ENCODE results near the gene MBP.

Gene MBP

DNA sequence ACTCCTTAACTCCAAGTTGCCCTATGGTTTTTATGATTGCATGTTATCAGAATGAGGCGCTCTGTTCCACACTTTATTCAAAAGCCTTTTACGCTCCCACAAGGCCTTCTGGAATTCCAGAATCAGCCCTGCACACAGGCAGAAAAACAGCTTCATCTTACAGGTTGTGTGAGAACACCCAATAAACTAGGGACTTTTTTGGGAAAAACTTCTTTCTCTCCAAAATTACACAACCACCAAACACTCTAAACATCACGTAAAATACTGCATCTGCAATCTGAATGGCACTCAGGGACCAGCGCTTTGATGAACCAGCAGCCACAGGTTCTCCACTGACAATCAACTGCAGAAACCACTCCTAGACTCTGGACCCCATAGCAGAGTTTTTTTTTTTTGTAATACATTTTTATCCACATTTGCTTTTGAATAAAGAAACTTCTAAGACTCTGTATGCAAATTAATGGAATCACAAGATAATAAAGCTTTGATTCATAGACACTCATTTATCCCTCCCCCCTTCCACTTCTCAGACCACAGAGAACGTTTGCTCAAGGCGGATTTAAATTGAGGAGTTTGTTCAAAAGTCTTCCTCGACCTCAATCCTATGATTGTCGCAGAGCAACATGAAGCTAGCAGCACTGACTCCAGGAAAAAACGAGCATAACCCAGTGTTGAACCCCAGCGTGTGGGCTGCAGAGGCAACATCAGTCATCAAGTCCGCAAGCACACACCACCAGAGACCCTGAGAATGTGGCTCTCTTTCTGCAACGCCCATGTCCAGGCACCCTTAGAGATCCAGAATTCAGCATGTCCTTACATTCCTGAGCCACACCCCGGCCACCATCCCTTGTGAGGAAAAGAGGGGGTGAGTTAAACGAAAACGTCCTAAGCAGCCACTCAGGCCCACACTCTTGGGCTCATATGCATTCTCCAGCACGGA lies 116.5 kb downstream of the MBP start:
- Mint-ChIP-seq H3K36me3 (ENCODE audit: low read depth) (peaks cover 5% of the 10 kb centered on the region), H3K4me1 (peaks cover 6% of the 10 kb centered on the region), H3K4me3 (no peak overlapping the region), H3K9me3 (no peaks in the 10 kb centered on the region), H3K27me3 (ENCODE audit: low read depth) (peaks cover 10% of the 10 kb centered on the region), H3K27ac (no peak overlapping the region)
- TF ChIP-seq CTCF (IDR thresholded peaks at IDR 0.05; ENCODE audit: unreplicated experiment in 3 of 3), result no peak

DNA sequence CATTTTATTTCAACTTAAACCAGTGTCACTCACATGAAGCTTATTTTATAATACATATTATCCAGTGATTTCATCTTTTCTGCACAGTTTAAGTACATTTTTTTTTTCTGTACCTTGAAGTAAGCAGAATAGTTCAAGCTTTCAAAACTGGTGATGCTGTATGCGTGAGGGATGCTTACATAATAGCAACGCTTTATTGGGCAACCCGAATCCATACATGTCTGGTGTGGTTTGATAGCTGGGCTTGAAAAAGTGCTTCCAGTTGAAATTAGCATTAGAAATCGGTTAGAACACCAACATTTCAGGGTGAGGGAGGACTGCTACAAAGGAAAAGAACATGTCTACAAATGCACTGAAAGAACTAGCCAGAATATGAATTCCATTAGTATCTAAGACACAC lies 117.4 kb downstream of the MBP start:
- Mint-ChIP-seq H3K36me3 (ENCODE audit: low read depth) (peaks cover 5% of the 10 kb centered on the region), H3K4me1 (peaks cover 6% of the 10 kb centered on the region), H3K4me3 (no peak overlapping the region), H3K9me3 (no peaks in the 10 kb centered on the region), H3K27ac (no peak overlapping the region), H3K27me3 (ENCODE audit: low read depth) (peaks cover 10% of the 10 kb centered on the region)
- no peak for TF ChIP-seq CTCF (IDR thresholded peaks at IDR 0.05; ENCODE audit: unreplicated experiment in 3 of 3)

GRCh38 chr18:77014538-77014937 lies 118.0 kb downstream of the MBP start:
- TF ChIP-seq CTCF (IDR thresholded peaks at IDR 0.05; ENCODE audit: unreplicated experiment in 3 of 3), result no peak
- Mint-ChIP-seq H3K4me1 (peaks cover 6% of the 10 kb centered on the region), H3K9me3 (no peaks in the 10 kb centered on the region), H3K4me3 (no peak overlapping the region), H3K36me3 (ENCODE audit: low read depth) (peaks cover 5% of the 10 kb centered on the region), H3K27me3 (ENCODE audit: low read depth) (peaks cover 9% of the 10 kb centered on the region), H3K27ac (no peak overlapping the region)

DNA sequence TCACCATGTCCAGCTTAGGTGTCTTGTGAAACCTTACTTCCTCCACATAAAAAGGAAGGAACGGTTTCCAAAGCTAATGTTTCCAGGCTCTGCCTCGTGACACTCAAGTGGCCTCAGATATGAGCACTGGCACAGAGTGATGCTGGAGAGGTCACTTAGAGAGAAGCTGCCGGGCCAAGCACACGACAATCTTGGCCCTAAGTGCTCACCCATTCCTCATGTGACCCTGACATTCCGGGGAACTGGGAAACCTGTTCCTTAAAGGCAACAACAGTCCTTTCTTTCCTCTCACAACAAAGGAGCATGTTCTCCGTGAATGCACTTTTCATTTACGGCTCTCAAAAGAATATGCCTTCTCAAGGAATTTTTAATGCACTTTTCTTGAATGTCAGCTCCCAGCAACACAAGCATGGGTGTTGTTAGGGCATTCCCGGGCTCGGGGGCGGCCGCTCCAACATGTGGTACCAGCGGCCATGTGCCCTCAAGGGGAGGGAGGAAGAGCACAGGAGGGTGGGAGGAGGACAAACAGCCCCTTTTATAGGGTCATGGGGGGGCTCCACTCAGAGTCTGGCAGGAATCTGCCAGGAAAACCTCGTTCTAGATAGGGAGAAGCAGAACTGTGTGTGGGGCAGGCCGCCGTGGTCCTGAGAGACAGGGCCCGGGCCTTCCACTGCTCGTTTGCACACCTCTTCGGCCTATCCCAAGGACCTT lies 118.6 kb downstream of the MBP start:
- Mint-ChIP-seq H3K9me3 (no peaks in the 10 kb centered on the region), H3K4me3 (no peak overlapping the region), H3K4me1 (peaks cover 6% of the 10 kb centered on the region), H3K36me3 (ENCODE audit: low read depth) (peaks cover 4% of the 10 kb centered on the region), H3K27me3 (ENCODE audit: low read depth) (peaks cover 4% of the 10 kb centered on the region), H3K27ac (no peak overlapping the region)
- TF ChIP-seq CTCF (IDR thresholded peaks at IDR 0.05; ENCODE audit: unreplicated experiment in 3 of 3), result no peak

DNA sequence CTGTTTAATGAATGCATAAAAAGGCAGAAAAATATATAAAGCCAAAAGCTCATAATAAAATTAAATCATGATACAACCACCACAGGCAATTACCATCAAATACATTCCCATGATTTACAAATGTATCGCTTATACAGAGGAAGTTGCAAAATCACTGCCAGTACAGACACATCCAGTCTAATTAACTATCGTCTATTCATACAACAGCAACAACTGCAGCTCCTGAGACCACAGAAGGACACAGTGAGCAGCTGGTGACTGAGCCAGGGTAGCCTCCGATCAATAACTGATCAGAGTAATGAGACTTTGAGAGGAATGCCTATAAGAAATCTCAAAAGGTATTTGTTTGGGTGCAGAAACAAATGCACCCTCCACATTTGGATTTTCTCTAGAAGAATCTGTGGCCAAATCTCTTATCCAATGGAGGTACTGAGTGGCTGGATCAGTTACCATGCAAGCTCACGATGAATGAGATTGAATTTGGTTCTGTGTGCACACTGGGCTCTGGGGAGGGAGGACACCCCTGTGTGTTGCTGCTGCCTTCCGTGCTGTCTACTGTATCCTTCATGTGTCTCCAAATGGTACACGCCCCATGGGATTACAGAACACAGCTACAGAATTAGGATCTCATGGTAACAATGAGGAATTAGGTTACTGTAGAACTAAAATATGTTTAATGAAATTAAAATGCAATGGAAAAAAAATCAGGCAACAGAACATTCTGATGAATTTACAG lies 119.6 kb downstream of the MBP start:
- Mint-ChIP-seq H3K27me3 (ENCODE audit: low read depth) (peaks cover 4% of the 10 kb centered on the region), H3K27ac (no peak overlapping the region), H3K4me1 (peaks cover 6% of the 10 kb centered on the region), H3K9me3 (no peaks in the 10 kb centered on the region), H3K36me3 (ENCODE audit: low read depth) (no peaks in the 10 kb centered on the region), H3K4me3 (no peak overlapping the region)
- no peak for TF ChIP-seq CTCF (IDR thresholded peaks at IDR 0.05; ENCODE audit: unreplicated experiment in 3 of 3)

All from nephron (organoid).